LoVo (cell line): ENCODE results near the gene CGB1.
A peak's percentile ranks its signal among the peaks of the same experiment; 100 is the strongest.
"Not testable (repeated sequence)": the region's sequence is repeated elsewhere in the genome, so short reads cannot be mapped to it uniquely, and the experiment has no call there.

Source experiments
- DNase-seq: peaks from one replicate; pipeline ENCODE4 v3.0.0-alpha.2; 2016; ENCODE audit warnings: low spot score

CGB1 gene

DNA sequence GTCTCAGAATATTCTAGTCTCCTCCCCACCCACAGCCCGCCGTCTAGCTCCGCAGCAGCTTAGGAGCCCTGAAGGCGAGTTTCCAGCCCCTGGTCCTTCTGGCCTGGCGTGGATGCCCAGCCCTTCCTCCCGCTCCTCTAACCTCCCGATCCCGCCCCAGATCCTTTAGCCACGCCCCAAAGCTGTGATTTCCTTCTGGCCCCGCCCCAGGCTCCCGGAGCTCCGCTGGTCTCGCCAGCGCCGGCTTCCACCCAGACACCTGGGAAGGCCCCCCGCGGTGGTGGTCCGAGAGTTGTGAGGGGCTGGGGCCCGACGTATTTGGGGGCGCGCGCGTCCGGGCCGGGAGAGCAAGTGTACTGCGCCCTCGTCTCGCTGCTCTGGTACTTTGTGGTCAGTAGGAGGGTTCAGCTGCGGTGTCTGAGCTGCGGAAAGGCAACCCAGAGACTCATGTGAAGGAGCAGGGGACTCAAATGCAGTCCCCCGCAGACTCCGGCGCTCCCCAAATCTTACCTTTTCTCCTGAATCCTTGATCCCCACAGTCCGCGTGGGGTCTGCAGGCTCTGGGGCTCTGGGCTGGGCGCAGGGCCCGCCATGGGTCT lies 21.0 kb upstream of the CGB1 start, which contains the start of gene CGB7:
Gene CGB7 (minus strand): TSS at position 114 of the 599 bp plus-strand sequence. CDS start 2,374 bp downstream, outside the sequence.
- DNase-seq: peak; percentile 26

DNA sequence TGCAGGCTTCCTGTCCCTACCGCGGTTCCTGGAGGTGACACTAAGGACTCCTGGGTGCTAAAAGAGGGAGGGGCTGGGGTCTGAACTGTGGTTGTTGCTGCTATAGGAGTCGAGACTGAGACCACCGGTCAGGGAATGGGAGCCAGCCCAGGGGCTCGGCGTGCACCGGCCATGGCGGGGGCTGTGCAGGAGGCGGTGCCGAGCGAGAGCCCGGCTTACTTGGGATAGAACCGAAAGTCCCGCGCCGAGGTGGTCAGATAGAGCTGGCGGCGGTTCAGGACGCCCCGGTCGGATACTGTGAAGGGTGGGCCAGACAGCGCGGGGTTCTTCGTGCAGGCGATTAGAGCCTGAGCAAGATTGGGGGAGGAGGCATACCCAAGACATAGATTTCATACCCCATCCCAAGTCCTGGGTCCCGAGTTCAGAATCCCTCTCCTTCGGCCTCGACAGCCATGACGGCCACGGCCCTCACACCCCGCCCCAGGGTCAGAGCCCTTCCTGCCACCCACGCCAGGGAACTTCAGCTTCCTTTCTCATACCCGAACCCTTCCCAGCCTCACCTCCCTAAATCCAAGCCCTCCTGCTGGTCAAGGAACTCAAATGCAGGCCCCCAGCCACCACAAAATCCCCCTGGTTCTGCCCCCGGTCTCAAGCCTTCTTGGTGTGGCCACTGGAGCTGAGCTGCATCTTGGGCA lies 20.4 kb upstream of the CGB1 start:
- DNase-seq: not testable (repeated sequence)

DNA sequence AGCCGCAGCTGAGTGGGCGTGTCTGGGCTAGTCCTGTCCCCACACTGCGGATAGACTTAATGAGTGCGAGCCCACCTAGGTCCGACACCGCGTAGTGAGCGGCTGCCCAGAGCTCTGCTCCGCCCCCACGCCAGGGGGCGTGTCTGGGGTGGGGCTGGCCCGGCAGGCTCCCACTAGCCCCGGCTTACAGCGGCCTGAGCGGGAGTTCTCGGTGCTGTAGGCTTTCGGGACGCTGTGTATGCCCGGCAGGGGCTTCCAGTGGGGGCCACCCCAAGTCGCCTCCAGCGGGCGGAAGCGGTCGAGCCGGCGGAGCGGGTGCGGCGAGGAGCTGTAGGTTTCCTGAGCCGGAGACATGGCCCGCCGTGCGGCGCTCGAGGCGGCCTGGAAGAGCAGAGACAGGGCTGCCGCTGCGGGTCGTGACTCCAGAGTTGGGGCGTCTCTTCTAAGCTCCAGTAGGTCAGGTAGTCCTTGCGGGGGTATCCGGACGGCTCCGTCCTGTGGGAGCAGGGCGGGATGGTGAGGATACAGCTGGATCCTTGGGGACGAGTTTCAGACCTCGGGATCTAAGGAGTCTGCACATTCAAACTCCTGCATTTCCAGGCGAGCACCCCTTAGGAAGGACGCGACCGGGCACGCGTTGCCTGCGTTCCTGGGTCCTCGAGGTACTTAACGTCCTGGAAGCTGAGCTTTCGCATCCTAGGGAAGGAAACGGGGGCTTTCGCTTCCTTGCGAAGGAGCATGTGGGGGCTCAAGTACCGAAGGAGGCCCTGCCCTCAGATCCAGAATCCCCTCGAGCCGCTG lies 19.6 kb upstream of the CGB1 start:
- peak; percentile 65 for DNase-seq

DNA sequence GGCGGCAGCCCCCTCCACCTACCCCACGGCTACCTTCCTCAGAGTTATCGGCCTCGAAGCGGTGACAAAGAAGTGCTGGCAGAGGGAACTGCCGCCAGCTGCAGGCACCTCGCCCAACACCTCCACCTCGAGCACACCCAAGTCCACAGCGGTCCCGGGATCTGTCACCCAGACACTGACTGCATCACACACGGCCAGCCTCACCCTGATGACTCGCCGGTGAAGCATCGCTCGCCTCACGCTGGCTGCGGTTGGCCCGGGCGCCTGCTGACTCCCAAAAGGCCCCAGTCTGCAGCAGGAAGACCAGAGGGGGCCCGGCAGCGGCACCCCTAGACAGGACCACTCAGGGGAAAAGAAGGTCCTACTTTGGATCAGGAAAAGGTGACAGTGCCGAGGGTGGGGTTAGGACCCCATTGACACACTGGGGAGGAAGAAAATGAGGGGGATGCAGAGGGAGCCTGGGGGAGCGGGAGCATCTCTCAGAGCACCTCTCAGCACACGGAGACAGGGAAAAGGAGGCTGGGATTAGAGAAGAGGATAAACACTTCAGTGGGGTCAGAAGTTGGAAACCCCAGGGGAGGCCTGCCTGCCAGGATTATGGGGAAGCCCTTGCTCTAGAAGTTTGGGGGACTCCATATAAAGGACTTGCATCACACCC lies 13.8 kb upstream of the CGB1 start:
- peak; percentile 59 for DNase-seq

DNA sequence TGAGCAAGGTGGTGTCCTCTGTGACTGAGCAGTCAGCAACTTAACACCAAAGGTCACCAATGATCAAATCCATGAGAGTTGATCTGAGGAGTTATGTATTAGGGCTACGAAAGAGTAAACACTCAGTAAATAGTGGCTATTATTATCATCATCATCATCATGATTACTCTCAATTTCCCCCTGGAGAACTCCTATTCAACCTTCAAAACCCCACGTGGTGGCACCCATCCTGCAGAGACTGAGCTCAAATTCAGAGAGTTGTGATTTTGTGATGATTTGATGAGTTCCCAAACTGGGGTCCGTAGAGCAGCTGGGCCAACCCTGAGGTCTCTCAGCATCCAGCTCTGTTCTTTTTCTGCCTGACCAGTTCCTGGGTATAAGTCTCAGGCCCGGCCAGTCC lies 13.1 kb upstream of the CGB1 start:
- DNase-seq: not testable (repeated sequence)

DNA sequence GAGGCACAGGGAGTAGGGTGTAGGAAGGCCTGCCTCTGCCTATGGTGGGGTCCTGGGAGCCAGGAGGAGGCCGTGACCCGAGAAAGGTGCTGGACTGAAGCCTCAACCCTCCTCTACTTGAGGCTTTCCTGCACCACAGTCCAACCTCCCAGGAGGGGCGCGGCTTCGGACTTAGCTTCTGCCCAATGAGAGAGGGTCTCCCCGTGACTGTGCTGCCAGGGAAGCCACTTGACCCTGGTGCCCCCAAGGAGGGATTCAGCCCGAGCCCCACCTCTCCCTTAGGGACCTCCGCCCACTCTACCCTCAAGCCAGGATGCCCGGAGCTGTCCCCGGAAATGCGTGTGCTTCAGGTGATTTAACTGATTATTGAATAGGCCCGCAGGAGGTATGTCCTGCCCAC lies 12.3 kb upstream of the CGB1 start, which contains the start of gene CGB8:
Gene CGB8 (minus strand): TSS at position 101 of the 400 bp plus-strand sequence. CDS start 372 bp downstream, outside the sequence.
- DNase-seq: not testable (repeated sequence)

DNA sequence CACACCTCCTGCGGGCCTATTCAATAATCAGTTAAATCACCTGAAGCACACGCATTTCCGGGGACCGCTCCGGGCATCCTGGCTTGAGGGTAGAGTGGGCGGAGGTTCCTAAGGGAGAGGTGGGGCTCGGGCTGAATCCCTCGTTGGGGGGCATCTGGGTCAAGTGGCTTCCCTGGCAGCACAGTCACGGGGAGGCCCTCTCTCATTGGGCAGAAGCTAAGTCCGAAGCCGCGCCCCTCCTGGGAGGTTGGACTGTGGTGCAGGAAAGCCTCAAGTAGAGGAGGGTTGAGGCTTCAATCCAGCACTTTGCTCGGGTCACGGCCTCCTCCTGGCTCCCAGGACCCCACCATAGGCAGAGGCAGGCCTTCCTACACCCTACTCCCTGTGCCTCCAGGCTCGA lies 6.9 kb upstream of the CGB1 start, which contains the start of gene CGB5:
Gene CGB5 (plus strand): TSS at position 301 of the 400 bp plus-strand sequence. CDS start 362 bp downstream, outside the sequence.
- not testable (repeated sequence) for DNase-seq

DNA sequence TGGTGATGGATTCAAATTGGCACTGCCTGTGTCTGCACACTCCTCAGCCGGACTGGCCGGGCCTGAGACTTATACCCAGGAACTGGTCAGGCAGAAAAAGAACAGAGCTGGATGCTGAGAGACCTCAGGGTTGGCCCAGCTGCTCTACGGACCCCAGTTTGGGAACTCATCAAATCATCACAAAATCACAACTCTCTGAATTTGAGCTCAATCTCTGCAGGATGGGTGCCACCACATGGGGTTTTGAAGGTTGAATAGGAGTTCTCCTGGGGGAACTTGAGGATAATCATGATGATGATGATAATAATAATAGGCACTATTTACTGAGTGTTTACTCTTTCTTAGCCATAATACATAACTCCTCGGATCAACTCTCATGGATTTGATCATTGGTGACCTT lies 6.0 kb upstream of the CGB1 start:
- DNase-seq: not testable (repeated sequence)

DNA sequence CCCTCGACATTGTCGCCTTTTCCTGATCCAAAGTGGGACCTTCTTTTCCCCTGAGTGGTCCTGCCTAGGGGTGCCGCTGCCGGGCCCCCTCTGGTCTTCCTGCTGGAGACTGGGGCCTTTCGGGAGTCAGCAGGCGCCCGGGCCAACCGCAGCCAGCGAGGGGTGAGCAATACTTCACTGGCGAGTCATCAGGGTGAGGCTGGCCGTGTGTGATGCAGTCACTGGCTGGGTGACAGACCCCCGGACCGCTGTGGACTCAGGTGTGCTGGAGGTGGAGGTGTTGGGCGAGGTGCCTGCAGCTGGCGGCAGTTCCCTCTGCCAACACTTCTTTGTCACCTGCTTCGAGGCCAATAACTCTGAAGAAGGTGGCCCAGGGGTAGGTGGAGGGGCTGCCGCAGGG lies 5.5 kb upstream of the CGB1 start:
- DNase-seq: peak; percentile 55

DNA sequence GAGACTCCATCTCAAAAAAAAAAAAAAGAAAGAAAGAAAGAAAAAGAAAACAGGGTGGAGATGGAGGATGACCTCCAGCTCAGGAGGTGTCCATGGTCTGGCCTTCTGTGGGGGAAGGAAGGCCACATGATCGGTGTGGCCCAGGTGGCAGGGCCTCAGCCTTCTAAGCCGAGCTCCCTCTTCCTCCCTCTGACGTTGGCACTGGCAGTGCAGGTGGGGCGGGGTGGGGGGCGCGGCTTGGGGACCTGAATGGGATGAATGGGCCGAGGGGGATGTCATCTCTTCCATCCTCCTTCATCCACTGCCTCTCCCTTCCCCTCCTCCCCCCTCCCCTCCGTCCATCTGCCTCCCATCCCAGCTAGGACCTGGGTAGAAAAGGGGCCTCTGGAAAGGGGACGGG lies 3.0 kb upstream of the CGB1 start:
- DNase-seq: not testable (repeated sequence)

DNA sequence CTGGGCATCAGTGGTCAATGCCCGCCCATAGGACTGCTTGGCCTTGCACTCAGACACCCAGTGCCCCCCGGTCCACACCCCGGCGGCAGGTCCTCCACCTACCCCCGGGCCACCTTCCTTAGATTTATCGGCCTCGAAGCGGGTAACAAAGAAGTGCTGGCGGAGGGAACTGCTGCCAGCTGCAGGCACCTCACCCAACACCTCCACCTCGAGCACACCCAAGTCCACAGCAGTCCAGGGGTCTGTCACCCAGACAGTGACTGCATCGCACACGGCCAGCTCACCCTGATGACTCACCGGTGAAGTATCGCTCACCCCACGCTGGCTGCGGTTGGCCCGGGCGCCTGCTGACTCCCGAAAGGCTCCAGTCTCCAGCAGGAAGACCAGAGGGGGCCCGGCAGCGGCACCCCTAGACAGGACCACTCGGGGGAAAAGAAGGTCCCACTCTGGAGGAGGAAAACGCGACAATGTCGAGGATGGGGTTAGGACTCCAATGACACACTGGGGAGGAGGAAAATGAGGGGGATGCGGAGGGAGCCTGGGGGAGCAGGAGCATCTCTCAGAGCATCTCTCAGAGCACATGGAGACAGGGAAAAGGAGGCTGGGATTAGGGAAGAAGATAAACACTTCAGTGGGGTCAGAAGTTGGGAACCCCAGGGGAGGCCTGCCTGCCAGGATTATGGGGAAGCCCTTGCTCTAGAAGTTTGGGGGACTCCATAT lies 2.0 kb upstream of the CGB1 start:
- peak; percentile 52 for DNase-seq

DNA sequence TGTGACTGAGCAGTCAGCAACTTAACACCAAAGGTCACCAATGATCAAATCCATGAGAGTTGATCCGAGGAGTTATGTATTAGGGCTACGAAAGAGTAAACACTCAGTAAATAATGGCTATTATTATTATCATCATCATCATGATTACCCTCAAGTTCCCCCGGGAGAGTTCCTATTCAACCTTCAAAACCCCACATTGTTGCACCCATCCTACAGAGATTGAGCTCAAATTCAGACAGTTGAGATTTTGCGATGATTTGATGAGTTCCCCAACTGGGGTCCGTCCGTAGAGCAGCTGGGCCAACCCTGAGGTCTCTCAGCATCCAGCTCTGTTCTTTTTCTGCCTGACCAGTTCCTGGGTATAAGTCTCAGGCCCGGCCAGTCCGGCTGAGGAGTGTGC lies 1.4 kb upstream of the CGB1 start:
- not testable (repeated sequence) for DNase-seq

DNA sequence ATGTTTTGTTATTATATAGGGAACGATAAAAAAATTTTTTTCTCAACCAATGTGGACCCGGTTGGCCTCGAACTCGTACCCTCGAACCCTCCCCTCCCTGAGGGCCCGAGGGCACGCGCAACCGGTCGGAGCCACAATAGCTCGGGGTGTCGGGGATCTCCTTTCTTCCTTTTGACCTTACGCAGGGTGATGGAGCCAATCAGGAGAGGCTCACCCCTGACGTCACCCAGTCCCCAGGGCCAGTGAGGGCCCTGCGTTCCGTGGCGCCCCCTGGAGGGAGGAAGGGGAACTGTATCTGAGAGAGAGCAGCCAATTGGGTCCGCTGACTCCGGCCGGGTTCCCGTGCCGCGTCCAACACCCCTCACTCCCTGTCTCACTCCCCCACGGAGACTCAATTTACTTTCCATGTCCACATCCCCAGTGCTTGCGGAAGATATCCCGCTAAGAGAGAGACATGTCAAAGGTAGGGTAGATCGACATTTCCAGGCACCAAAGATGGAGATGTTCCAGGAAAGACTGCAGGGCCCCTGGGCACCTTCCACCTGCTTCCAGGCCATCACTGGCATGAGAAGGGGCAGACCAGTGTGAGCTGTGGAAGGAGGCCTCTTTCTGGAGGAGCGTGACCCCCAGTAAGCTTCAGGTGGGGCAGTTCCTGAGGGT lies 4.9 kb downstream of the CGB1 start, which contains the start of gene CGB2:
Gene CGB2 (plus strand): TSS at position 249 of the 660 bp plus-strand sequence. CDS start 206 bp downstream, at position 455.
- not testable (repeated sequence) for DNase-seq

DNA sequence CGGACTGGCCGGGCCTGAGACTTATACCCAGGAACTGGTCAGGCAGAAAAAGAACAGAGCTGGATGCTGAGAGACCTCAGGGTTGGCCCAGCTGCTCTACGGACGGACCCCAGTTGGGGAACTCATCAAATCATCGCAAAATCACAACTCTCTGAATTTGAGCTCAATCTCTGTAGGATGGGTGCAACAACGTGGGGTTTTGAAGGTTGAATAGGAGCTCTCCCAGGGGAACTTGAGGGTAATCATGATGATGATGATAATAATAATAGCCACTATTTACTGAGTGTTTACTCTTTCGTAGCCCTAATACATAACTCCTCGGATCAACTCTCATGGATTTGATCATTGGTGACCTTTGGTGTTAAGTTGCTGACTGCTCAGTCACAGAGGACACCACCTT lies 6.4 kb downstream of the CGB1 start:
- not testable (repeated sequence) for DNase-seq

DNA sequence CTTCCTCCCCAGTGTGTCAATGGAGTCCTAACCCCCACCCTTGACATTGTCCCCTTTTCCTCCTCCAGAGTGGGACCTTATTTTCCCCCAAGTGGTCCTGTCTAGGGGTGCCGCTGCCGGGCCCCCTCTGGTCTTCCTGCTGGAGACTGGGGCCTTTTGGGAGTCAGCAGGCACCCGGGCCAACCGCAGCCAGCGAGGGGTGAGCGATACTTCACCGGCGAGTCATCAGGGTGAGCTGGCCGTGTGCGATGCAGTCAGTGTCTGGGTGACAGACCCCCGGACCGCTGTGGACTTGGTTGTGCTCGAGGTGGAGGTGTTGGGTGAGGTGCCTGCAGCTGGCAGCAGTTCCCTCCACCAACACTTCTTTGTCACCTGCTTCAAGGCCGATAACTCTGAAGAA lies 6.9 kb downstream of the CGB1 start:
- not testable (repeated sequence) for DNase-seq

DNA sequence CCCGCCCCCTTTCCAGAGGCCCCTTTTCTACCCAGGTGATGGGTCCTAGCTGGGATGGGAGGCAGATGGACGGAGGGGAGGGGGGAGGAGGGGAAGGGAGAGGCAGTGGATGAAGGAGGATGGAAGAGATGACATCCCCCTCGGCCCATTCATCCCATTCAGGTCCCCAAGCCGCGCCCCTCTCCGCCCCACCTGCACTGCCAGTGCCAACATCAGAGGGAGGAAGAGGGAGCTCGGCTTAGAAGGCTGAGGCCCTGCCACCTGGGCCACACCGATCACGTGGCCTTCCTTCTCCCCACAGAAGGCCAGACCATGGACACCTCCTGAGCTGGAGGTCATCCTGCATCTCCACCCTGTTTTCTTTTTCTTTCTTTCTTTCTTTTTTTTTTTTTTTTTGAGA lies 8.0 kb downstream of the CGB1 start:
- not testable (repeated sequence) for DNase-seq

DNA sequence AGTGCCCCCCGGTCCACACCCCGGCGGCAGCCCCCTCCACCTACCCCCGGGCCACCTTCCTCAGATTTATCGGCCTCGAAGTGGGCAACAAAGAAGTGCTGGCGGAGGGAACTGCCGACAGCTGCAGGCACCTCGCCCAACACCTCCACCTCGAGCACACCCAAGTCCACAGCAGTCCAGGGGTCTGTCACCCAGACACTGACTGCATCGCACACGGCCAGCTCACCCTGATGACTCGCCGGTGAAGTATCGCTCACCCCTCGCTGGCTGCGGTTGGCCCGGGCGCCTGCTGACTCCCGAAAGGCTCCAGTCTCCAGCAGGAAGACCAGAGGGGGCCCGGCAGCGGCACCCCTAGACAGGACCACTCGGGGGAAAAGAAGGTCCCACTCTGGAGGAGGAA lies 11.1 kb downstream of the CGB1 start:
- not testable (repeated sequence) for DNase-seq

DNA sequence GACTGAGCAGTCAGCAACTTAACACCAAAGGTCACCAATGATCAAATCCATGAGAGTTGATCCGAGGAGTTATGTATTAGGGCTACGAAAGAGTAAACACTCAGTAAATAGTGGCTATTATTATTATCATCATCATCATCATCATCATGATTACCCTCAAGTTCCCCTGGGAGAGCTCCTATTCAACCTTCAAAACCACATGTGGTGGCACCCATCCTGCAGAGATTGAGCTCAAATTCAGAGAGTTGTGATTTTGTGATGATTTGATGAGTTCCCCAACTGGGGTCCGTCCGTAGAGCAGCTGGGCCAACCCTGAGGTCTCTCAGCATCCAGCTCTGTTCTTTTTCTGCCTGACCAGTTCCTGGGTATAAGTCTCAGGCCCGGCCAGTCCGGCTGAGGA lies 11.6 kb downstream of the CGB1 start:
- DNase-seq: not testable (repeated sequence)

DNA sequence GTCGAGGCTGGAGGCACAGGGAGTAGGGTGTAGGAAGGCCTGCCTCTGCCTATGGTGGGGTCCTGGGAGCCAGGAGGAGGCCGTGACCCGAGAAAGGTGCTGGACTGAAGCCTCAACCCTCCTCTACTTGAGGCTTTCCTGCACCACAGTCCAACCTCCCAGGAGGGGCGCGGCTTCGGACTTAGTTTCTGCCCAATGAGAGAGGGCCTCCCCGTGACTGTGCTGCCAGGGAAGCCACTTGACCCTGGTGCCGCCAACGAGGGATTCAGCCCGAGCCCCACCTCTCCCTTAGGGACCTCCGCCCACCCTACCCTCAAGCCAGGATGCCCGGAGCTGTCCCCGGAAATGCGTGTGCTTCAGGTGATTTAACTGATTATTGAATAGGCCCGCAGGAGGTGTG lies 12.5 kb downstream of the CGB1 start, which contains the start of gene CGB3:
Gene CGB3 (minus strand): TSS at position 101 of the 400 bp plus-strand sequence. CDS start 362 bp downstream, outside the sequence.
- DNase-seq: not testable (repeated sequence)

DNA sequence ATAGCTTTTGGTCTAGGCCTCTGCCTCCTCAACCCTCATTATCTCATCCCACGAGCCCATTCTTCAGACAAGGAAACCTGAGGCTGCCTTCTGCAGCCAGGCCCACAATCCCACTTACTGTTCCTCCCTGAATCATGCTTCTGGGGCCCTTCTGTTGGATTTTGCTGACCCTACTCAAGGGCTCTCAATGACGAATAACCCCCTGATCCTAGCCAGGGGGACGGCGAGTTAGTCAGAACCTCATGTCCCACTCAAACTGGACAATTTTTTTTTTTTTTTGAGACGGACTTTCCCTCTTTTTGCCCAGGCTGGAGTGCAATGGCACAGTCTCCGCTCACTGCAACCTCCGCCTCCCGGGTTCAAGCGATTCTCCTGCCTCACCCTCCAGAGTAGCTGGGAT lies 14.6 kb downstream of the CGB1 start:
- DNase-seq: no peak
